BJ (cell line): Measurements from ENCODE around the gene AGO4. TPM values are rescaled to one million over a fixed set of nuclear protein-coding genes. Genes with fewer than 3 reads are reported as not detected.
"Not testable (repeated sequence)": the region's sequence is repeated elsewhere in the genome, so short reads cannot be mapped to it uniquely, and the experiment has no call there.

ENCODE experiments used
- CTCF ChIA-PET: fragments of 350-600 bp; formaldehyde crosslinking; extraction: SDS; loops from one replicate; lab custom pipeline; 2021; ENCODE audit warnings: antibody characterized with exemption, inconsistent platforms; lab: Yijun Ruan, JAX
- POLR2A ChIA-PET: fragments of 300-600 bp; sonication (Branson Sonifier 250); formaldehyde crosslinking; extraction: SDS; loops from one replicate; lab custom pipeline; 2021; ENCODE audit warnings: antibody characterized with exemption; lab: Charles Lee
- DNase-seq: peaks from one replicate; pipeline ENCODE4 v3.0.0-alpha.2; 2011; ENCODE audit warnings: low read depth
- H3K27me3 ChIP-seq: 2 replicates; pipeline ENCODE4 v1.6.0; 2011; ENCODE audit warnings: low read length; ENCODE audit not compliant: control insufficient read depth, insufficient read depth
- H3K36me3 ChIP-seq: 2 replicates; pipeline ENCODE4 v1.5.1; 2011; ENCODE audit warnings: low read length; ENCODE audit not compliant: control insufficient read depth, insufficient read depth
- H3K4me3 ChIP-seq: 2 replicates; pipeline ENCODE4 v1.5.1; 2011; ENCODE audit warnings: low read depth, mild to moderate bottlenecking, control low read depth, low read length
- polyA plus RNA-seq: library from polyadenylated mRNA; depleted of rRNA; stranded (reverse); fragments of >200 nt; gene quantifications from 2 replicates; pipeline ENCODE4 v1.2.3, GENCODE V29; 2011
- TF ChIP-seq, protein P1 (sequence below): IDR thresholded peaks from 2 replicates; pipeline ENCODE4 v1.5.1; 2011; ENCODE audit warnings: low read depth, mild to moderate bottlenecking, control low read depth, inconsistent platforms, low read length, moderate library complexity; ENCODE audit not compliant: insufficient read depth

Gene AGO4
- polyA plus RNA-seq, 1 experiment, result 8.9 TPM

DNA sequence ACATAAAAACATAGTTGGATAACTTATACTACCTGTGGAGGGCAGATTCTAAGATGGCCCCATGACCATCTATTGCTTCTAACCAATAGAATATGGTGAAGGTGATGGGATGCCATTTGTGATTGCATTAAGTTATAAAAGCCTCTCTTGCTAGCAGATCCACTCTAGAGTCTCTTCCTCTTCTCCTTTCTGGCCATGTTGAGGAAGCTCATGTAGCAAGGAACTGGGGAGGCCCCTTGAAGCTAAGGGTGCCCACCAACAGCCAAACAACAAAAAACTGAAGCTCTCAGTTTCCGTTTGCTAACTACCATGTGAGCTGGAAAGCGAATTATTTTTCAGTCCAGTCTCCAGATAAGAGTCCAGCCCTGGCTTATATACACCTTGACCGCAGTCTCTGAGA, 59.2 kb downstream of the AGO4 start:
- ChIA-PET POLR2A (no interaction called here), CTCF (interaction anchor here (2.2 kb wide), 1 partner anchor 16 kb away, joined by 8 read pairs; the partner anchor contains the start of gene AGO1)
- no peak for DNase-seq
- Histone ChIP-seq H3K36me3 (no peaks in the 10 kb centered on the region), H3K27me3 (no peaks in the 10 kb centered on the region), H3K4me3 (no peak overlapping the region)
- TF ChIP-seq, protein P1, sequence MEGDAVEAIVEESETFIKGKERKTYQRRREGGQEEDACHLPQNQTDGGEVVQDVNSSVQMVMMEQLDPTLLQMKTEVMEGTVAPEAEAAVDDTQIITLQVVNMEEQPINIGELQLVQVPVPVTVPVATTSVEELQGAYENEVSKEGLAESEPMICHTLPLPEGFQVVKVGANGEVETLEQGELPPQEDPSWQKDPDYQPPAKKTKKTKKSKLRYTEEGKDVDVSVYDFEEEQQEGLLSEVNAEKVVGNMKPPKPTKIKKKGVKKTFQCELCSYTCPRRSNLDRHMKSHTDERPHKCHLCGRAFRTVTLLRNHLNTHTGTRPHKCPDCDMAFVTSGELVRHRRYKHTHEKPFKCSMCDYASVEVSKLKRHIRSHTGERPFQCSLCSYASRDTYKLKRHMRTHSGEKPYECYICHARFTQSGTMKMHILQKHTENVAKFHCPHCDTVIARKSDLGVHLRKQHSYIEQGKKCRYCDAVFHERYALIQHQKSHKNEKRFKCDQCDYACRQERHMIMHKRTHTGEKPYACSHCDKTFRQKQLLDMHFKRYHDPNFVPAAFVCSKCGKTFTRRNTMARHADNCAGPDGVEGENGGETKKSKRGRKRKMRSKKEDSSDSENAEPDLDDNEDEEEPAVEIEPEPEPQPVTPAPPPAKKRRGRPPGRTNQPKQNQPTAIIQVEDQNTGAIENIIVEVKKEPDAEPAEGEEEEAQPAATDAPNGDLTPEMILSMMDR, result no peak

- H3K27me3 ChIP-seq, DNase-seq, H3K4me3 ChIP-seq, POLR2A ChIA-PET, H3K36me3 ChIP-seq: not testable (repeated sequence)
- CTCF ChIA-PET, result interaction anchor here (0.6 kb wide), 1 partner anchor 145 kb away, joined by 3 read pairs; no protein-coding TSS in a partner anchor
Observed at GRCh38 chr1:35869245-35869950, 61.6 kb downstream of the AGO4 start.

DNA sequence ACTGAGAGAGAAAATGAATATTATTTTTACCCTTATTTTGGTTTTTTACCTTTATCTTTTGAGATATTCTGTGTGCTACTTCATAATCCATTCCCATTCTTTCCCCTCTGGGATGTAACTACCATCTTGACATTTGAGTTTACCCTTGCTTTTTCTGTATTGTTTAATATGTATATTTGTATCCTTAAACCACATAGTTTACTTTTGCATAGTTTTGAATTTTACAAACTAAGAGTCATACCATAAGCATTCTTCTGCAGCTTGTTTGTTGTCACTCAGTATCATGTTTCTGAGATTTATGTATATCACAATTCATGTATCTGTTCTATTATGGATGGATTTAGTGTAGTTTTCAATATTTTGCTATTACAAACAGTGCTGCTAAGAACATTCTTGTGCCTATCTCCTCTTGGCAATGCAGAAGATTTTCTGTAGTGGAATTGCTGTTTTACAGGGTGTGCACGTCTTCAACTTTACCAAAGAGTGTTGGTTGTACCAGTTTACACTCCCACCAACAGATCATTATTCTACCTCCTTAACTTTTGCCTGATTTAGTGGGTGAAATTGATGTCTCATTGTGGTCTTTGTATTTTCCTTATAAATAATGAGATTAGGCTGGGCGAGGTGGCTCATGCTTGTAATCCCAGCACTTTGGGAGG, 63.0 kb downstream of the AGO4 start:
- H3K4me3 ChIP-seq, result no peak overlapping the region
- H3K36me3 ChIP-seq, result no peaks in the 10 kb centered on the region
- ChIA-PET POLR2A (no interaction called here), CTCF (interaction anchor here (0.6 to 3.2 kb wide), 2 partner anchors 11 to 712 kb away, joined by 4 to 22 read pairs; partner anchors contain the start of gene AGO1)
- no peaks in the 10 kb centered on the region for H3K27me3 ChIP-seq
- TF ChIP-seq, protein P1, result no peak
- DNase-seq, result no peak

GRCh38 chr1:35873243-35873750, 65.5 kb downstream of the AGO4 start:
- CTCF ChIA-PET, result interaction anchor here (0.5 to 3.2 kb wide), 2 partner anchors 9 to 568 kb away, joined by 3 to 22 read pairs; partner anchors contain the start of gene AGO1
- POLR2A ChIA-PET, result no interaction called here
- H3K4me3 ChIP-seq, result no peak overlapping the region
- TF ChIP-seq, protein P1, result no peak
- DNase-seq, result no peak
- H3K36me3 ChIP-seq, result no peaks in the 10 kb centered on the region
- no peaks in the 10 kb centered on the region for H3K27me3 ChIP-seq

DNA sequence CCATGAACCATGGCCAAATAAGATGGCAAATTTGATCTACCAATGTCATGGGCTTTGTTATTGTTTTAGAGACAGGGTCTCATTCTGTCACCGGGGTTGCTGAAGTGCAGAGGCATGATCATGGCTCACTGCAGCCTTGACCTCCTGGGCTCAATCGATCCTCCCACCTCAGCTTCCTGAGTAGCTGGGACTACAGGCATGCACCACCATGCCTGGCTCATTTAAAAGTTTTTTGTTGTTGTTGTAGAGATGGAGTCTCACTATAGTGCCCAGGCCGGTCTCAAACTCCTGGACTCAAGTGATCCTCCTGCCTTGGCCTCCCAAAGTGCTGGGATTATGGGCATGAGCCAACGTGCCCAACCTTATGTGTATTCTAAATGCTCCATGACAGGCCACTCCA, 66.3 kb downstream of the AGO4 start:
- DNase-seq, H3K27me3 ChIP-seq, H3K4me3 ChIP-seq, POLR2A ChIA-PET, H3K36me3 ChIP-seq: not testable (repeated sequence)
- CTCF ChIA-PET, result interaction anchor here (3.2 kb wide), 1 partner anchor 8 kb away, joined by 22 read pairs; the partner anchor contains the start of gene AGO1

- no peak for DNase-seq
- no peak overlapping the region for H3K4me3 ChIP-seq
- no peaks in the 10 kb centered on the region for H3K36me3 ChIP-seq
- ChIA-PET POLR2A (no interaction called here), CTCF (no interaction called here)
- TF ChIP-seq, protein P1, result no peak
- peaks cover 1% of the 10 kb centered on the region; the same call in 1 of the 2 replicates for H3K27me3 ChIP-seq
Observed at GRCh38 chr1:35876988-35877387, 69.2 kb downstream of the AGO4 start.
